ENCODE data around the gene SNX19.

DNA sequence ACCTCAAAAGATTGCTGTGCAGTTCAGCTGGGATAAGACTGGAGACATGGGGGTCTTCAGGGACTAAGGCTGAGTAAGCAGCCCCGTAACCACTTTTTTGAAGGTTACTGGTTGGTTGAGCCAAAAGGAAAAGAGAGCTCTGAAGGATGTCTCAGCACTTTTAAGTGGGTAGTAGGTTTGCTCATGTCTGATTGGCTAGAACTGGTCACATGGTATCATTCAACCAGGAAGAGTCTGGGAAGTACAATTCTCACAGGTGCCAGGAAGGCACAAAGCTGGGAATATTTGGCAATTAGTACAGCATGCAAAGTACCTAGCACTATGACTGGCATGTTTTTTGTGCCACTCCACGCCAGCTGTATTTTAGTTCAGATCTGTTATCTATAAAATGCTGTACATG, 58.1 kb downstream of the SNX19 start:
- TF ChIP-seq YY1 (IDR thresholded peaks at IDR 0.05; ENCODE audit: insufficient read depth, insufficient read length): no peak
- no peak for TF ChIP-seq ZNF274 (IDR thresholded peaks at IDR 0.05; ENCODE audit: low read depth, low read length)
- TF ChIP-seq SUZ12 (IDR thresholded peaks at IDR 0.05; ENCODE audit: extremely low read depth, insufficient read depth, insufficient read length): no peak

Measured in NT2/D1 (cell line).